ENCODE results near the gene MINDY4.

- TF ChIP-seq UBTF (CRISPR knock-in tag; IDR thresholded peaks at IDR 0.05) (no peak), CCDC6 (CRISPR knock-in tag; IDR thresholded peaks at IDR 0.05) (no peak), ZNF274 (CRISPR knock-in tag; IDR thresholded peaks at IDR 0.05) (no peak), ZBTB37 (CRISPR knock-in tag; IDR thresholded peaks at IDR 0.05) (no peak)
These were observed 136.5 kb downstream of the MINDY4 start for GRCh38 chr7:30907527-30908267.

All from HepG2 (cell line).